ENCODE data around the gene WDR1. TPM values are rescaled to one million over a fixed set of nuclear protein-coding genes. Genes with fewer than 3 reads are reported as not detected.

Gene WDR1
- total and polyA plus RNA-seq, 3 donors from 2014 or later, result 165 to 295 (median 168) TPM

DNA sequence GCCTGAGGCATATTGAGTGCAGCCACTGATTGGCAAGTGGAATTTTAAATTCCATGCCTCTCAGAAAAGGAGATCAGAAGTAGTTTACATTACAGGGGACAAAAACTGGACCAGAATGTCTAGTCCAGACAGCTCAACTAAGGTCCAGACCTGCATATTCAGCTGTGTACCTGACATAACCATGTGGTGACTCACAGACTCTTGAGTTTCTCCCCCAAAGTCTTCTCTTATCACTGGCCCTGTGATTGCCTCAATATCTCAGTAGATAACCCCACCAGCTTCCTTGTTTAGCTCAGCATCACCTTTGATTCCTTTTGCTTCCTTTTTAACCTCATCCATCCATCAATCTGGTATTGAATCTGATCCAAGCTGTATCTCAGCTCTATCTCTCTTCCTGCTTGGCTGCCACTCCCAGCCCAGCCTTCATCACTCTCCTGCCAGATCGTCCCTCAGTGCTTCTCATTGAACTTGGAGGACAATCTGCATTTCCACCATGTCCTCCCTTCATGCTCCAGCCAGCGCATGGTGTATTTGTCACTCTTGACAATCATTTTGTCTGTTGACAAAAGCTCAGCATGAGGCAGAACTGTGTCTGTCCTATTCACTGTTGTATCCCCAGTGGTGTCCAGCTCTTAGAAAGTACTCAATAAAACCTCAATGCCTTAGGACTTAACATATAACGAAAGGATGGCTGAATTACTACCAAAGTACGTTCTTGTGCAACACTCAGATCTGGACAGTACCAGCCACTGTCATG lies 67.5 kb downstream of the WDR1 start:
- H3K4me1 ChIP-seq, result no peaks in the 10 kb centered on the region
- intact Hi-C loops (cut with DNase I; ENCODE audit: low total_unique reads), result no loop called here
- TF ChIP-seq, protein P1, sequence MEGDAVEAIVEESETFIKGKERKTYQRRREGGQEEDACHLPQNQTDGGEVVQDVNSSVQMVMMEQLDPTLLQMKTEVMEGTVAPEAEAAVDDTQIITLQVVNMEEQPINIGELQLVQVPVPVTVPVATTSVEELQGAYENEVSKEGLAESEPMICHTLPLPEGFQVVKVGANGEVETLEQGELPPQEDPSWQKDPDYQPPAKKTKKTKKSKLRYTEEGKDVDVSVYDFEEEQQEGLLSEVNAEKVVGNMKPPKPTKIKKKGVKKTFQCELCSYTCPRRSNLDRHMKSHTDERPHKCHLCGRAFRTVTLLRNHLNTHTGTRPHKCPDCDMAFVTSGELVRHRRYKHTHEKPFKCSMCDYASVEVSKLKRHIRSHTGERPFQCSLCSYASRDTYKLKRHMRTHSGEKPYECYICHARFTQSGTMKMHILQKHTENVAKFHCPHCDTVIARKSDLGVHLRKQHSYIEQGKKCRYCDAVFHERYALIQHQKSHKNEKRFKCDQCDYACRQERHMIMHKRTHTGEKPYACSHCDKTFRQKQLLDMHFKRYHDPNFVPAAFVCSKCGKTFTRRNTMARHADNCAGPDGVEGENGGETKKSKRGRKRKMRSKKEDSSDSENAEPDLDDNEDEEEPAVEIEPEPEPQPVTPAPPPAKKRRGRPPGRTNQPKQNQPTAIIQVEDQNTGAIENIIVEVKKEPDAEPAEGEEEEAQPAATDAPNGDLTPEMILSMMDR (IDR thresholded peaks at IDR 0.05), result no peak
- no peak for TF ChIP-seq POLR2A (IDR thresholded peaks at IDR 0.05)
- H3K27ac ChIP-seq, result no peak overlapping the region
- no peak overlapping the region for H3K4me3 ChIP-seq
- H3K9me3 ChIP-seq, result no peaks in the 10 kb centered on the region
- no peaks in the 10 kb centered on the region for H3K27me3 ChIP-seq
- H3K36me3 ChIP-seq (ENCODE audit: low read depth, missing control alignments), result no peaks in the 10 kb centered on the region
- no peak for DNase-seq
- 77 to 90% methylated on average over 4 of the region's 4 CpGs for WGBS, 2 donors

DNA sequence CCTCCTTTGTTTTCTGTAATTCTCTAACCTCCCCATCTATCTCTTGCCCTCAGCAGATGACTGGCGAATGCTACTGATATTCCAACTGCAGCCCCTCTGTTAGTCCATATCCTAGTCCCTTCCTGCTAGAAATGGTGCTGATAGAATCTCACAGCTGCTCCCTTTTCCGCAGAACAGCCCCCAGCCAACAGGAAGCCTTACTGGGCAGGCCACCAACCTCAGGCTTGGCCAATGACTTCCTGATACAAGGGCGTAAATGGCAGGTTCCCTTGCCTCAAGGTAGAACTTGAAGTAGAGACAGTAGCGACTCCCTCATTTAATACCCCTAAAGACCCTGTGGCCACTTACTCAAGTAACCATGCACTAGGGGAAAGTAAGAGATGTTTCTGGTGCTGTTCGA lies 68.6 kb downstream of the WDR1 start:
- H3K4me1 ChIP-seq, result no peaks in the 10 kb centered on the region
- no peaks in the 10 kb centered on the region for H3K9me3 ChIP-seq
- WGBS, 2 donors, result 84 to 97% methylated on average over 5 of the region's 5 CpGs
- DNase-seq, result no peak
- H3K27ac ChIP-seq, result no peak overlapping the region
- H3K27me3 ChIP-seq, result no peaks in the 10 kb centered on the region
- intact Hi-C loops (cut with DNase I; ENCODE audit: low total_unique reads), result no loop called here
- TF ChIP-seq, protein P1 (IDR thresholded peaks at IDR 0.05), result no peak
- no peak for TF ChIP-seq POLR2A (IDR thresholded peaks at IDR 0.05)
- no peak overlapping the region for H3K4me3 ChIP-seq
- H3K36me3 ChIP-seq (ENCODE audit: low read depth, missing control alignments), result no peaks in the 10 kb centered on the region

DNA sequence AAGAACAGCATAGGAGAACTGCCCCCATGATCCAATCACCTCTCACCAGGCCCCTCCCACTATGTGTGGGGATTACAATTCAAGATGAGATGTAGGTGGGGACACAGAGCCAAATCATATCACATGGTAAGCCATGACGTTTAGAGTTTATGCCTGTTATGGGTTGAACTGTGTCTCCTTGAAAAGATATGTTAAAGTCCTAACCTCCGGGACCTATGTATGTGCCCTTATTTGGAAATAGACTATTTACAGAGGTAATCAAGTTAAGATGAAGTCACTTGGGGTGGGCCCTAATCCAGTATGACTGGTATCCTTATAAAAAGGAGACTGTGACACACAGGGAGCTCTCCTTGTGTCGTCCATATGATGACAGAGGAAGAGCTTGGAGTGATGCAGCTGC lies 70.1 kb downstream of the WDR1 start:
- no peaks in the 10 kb centered on the region for H3K9me3 ChIP-seq
- WGBS, 2 donors, result 90 to 91% methylated on average over 3 of the region's 3 CpGs
- TF ChIP-seq, protein P1 (IDR thresholded peaks at IDR 0.05), result no peak
- TF ChIP-seq POLR2A (IDR thresholded peaks at IDR 0.05), result no peak
- no peaks in the 10 kb centered on the region for H3K4me1 ChIP-seq
- intact Hi-C loops (cut with DNase I; ENCODE audit: low total_unique reads), result no loop called here
- no peaks in the 10 kb centered on the region for H3K27me3 ChIP-seq
- no peak for DNase-seq
- no peak overlapping the region for H3K27ac ChIP-seq
- H3K4me3 ChIP-seq, result no peak overlapping the region
- H3K36me3 ChIP-seq (ENCODE audit: low read depth, missing control alignments), result no peaks in the 10 kb centered on the region

- intact Hi-C loops (cut with DNase I; ENCODE audit: low total_unique reads), result no loop called here
- WGBS, 2 donors, result 88% methylated on average over 1 of the region's 1 CpG
- no peak for DNase-seq
- no peaks in the 10 kb centered on the region for H3K27me3 ChIP-seq
- no peaks in the 10 kb centered on the region for H3K9me3 ChIP-seq
- no peaks in the 10 kb centered on the region for H3K36me3 ChIP-seq (ENCODE audit: low read depth, missing control alignments)
- TF ChIP-seq, protein P1 (IDR thresholded peaks at IDR 0.05), result no peak
- no peaks in the 10 kb centered on the region for H3K4me1 ChIP-seq
- no peak overlapping the region for H3K27ac ChIP-seq
- H3K4me3 ChIP-seq, result no peak overlapping the region
Observed at GRCh38 chr4:10045481-10045880, 71.1 kb downstream of the WDR1 start.

DNA sequence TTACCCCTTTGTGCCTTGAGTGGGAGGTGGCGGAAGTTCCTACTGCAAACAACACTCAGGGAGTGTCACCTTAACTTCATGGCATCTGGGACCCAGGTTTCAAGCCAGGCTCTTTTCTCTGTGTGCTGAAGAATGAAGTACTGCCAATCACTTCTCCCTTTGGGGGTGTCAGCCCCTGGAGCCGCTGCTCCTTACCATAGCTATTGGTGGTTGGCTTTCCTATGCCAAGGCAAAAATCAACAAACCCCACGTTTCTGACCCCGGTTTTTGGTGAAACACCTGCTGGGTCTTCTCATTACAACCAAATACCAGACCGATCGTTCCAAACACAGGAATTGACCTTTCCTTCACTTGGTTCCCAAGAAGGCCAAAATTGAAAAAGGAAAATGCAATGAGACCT lies 75.6 kb downstream of the WDR1 start:
- DNase-seq, result no peak
- Histone ChIP-seq H3K9me3 (no peaks in the 10 kb centered on the region), H3K27ac (no peak overlapping the region), H3K36me3 (ENCODE audit: low read depth, missing control alignments) (no peaks in the 10 kb centered on the region), H3K4me3 (no peak overlapping the region), H3K27me3 (no peaks in the 10 kb centered on the region), H3K4me1 (no peaks in the 10 kb centered on the region)
- TF ChIP-seq, protein P1 (IDR thresholded peaks at IDR 0.05), result no peak
- no peak for TF ChIP-seq POLR2A (IDR thresholded peaks at IDR 0.05)
- intact Hi-C loops (cut with DNase I; ENCODE audit: low total_unique reads), result no loop called here
- WGBS, 2 donors, result 79 to 84% methylated on average over 6 of the region's 6 CpGs

All from testis (tissue), 3 donors.